HG03135 (cell line): ENCODE measurements around the gene STXBP4.
A peak's percentile ranks its signal among the peaks of the same experiment; 100 is the strongest.

Experiments used
- ATAC-seq: cut with Tn5 transposase; IDR thresholded peaks from one replicate; pipeline ENCODE4 v1.9.1; 2021; ENCODE audit warnings: mild to moderate bottlenecking, moderate library complexity; ENCODE audit not compliant: unreplicated experiment

Gene STXBP4

GRCh38 chr17:54969658-54970572, 1.4 kb downstream of the STXBP4 start:
- ATAC-seq, result no peak

GRCh38 chr17:54971147-54971546, 2.6 kb downstream of the STXBP4 start:
- ATAC-seq, result no peak

GRCh38 chr17:54971901-54972300, 3.3 kb downstream of the STXBP4 start:
- ATAC-seq, result no peak

- ATAC-seq, result no peak
These were observed 4.0 kb downstream of the STXBP4 start for GRCh38 chr17:54972406-54973138.

GRCh38 chr17:54974759-54975158, 6.2 kb downstream of the STXBP4 start:
- no peak for ATAC-seq

GRCh38 chr17:54976316-54976715, 7.8 kb downstream of the STXBP4 start:
- no peak for ATAC-seq

GRCh38 chr17:54977744-54978143, 9.2 kb downstream of the STXBP4 start:
- ATAC-seq, result no peak

GRCh38 chr17:54979657-54980056, 11.1 kb downstream of the STXBP4 start:
- ATAC-seq, result no peak

- ATAC-seq, result no peak
These were observed 11.8 kb downstream of the STXBP4 start for GRCh38 chr17:54980375-54980774.

- no peak for ATAC-seq
These were observed 13.8 kb downstream of the STXBP4 start for GRCh38 chr17:54982399-54982798.

GRCh38 chr17:54983260-54983659, 14.7 kb downstream of the STXBP4 start:
- ATAC-seq, result no peak

GRCh38 chr17:54985476-54985875, 16.9 kb downstream of the STXBP4 start:
- ATAC-seq, result no peak

- no peak for ATAC-seq
These were observed 21.6 kb downstream of the STXBP4 start for GRCh38 chr17:54990118-54990517.

GRCh38 chr17:54991567-54991966, 23.0 kb downstream of the STXBP4 start:
- no peak for ATAC-seq

GRCh38 chr17:54992797-54993639, 24.5 kb downstream of the STXBP4 start:
- ATAC-seq, result no peak

- ATAC-seq, result no peak
These were observed 27.9 kb downstream of the STXBP4 start for GRCh38 chr17:54996441-54996840.

- ATAC-seq, result no peak
These were observed 33.9 kb downstream of the STXBP4 start for GRCh38 chr17:55002458-55002857.

- ATAC-seq, result no peak
These were observed 35.9 kb downstream of the STXBP4 start for GRCh38 chr17:55004484-55004883.

- no peak for ATAC-seq
These were observed 37.0 kb downstream of the STXBP4 start for GRCh38 chr17:55005520-55005919.

GRCh38 chr17:55023626-55024025, 55.1 kb downstream of the STXBP4 start:
- no peak for ATAC-seq

- ATAC-seq, result peak; percentile 98
These were observed 69.3 kb downstream of the STXBP4 start for GRCh38 chr17:55037828-55038227.
